HG03103 (cell line): ENCODE results near the gene MAP3K14.
"Not testable (repeated sequence)": the region's sequence is repeated elsewhere in the genome, so short reads cannot be mapped to it uniquely, and the experiment has no call there.

Source experiments
- ATAC-seq: cut with Tn5 transposase; IDR thresholded peaks from one replicate; pipeline ENCODE4 v1.9.1; 2021; ENCODE audit warnings: low read depth; ENCODE audit not compliant: unreplicated experiment

The MAP3K14 gene

DNA sequence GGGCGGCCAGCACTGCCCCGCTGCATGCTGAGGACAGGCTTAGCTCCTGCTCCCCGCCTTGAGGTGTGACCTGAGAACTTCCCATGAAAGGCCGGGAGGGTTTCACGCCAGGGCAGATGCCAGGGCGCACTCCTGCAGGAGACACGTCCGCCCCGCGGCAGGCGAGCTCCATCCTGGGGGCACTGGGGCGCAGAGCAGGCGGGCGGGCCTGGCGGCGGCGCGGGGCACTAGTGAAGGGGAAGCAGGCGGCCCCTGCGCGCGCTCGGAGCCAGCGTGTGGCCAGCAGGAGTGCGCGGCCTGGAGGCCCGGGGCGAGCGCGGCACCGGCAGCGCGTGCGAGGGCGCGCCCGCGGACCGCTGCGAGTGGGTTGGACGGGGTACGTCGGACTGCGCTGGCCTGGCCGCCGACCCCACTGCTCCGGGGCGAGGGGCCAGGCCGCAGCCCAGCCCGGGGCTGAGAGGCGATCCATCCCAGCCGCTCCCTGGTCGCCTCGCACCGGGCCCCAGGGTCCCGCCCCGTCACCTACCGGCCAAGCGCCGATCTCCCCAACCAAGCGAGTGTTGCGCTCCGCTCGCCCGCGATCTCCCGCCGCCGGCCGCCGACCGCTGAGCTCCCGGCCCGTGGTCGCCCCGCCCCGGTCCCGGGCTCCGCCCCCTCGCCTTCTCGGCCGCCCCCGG is at the start of gene MAP3K14:
Gene MAP3K14, minus strand, starts transcription at position 587 of the 677 bp plus-strand sequence. CDS start 26,275 bp downstream, outside the sequence.
- peak; percentile 2 for ATAC-seq

DNA sequence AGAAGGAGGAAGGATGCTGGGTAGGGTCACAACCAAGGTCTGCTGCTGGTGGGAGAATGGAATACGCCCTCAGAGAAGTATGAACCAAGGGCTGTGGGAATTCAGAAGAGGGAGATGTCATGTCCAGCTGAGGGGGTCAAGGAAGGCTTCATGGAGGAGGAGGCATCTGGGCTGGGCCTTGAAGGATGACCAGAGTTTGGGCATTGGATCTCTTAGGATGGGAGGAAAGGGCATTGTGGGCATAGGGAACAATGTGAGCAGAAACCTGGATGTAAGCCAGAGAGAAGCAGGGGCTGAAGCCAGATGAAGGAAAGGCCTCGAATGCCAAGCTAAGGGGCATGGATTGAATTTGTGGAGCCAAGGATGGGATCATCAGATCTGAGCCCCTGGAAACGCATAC is 49.2 kb upstream of the MAP3K14 start:
- ATAC-seq = no peak

DNA sequence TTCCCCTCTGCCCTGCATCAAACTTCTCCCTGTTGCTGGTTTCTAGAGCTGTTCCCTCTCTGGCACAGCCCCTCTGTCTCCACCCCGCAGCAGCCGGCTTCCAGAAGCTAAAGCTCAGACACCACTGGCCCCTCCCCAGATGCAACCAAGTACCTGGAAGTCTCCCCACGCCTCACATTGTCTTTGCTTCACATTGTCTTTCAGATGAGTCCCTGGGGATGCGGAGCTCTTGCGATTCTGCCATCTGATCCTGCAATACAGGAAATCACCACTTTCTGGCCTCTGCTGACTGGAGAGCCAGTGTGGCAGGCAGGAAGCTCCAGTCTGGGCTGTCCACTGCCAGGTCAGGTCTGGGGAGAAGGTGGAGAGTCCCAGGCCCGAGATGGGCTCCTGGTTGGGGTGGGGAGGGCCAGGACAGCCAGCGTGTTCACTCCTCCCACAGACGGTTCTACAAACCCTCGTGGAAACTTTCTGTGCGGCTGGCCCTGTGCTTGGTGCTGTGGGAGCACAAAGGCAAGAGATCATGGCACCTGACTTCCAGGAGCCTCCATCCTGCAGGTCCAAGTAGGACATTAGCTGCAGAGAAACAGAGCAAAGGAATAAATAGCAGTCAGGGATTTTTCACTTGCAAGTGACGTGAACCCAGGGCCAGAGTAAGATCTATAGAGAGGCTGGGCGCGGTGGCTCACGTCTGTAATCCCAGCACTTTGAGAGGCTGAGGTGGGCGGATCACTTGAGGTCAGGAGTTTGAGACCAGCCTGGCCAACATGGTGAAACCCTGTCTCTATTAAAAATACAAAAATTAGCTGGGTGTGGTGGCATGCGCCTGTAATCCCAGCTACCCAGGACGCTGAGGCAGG is 47.9 kb upstream of the MAP3K14 start:
- ATAC-seq = no peak

DNA sequence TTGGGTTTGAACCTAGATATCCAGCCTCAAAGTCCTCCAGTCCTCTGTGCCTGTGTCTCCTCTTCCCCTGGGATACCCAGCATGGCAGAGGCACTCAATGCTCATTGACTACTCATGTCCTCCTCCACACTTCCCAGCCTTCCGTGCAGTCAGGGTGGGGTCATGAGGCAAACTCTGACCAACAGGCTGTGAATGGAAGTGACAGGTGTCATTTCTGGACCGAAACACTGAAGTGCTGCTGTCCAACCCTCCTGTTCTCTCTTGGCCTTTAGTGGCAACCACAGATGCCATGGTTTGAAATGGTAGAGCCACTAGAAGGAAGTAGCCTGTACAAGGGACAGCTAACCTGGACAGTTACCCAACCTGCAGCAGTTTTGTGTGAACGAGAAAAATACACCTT is 46.7 kb upstream of the MAP3K14 start:
- ATAC-seq = no peak

DNA sequence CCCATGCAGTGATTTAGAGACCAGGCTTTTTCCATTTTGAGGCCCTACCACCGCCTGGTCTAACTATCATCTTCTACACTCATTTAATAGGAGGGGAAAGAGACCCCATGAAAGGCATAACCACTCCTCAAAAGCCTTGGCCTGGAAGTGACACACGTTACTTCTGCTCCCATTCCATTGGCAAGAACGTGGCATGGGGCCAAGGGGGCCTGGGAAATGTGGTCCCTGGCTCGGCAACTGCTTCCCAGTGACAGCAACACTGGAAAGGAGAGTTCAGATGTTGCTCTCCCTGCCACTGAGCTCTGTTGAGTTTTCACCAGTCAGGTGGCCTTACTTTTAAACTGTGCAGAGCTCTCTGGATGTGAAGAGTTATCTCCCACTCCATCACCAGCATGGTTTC is 45.2 kb upstream of the MAP3K14 start:
- ATAC-seq = no peak

DNA sequence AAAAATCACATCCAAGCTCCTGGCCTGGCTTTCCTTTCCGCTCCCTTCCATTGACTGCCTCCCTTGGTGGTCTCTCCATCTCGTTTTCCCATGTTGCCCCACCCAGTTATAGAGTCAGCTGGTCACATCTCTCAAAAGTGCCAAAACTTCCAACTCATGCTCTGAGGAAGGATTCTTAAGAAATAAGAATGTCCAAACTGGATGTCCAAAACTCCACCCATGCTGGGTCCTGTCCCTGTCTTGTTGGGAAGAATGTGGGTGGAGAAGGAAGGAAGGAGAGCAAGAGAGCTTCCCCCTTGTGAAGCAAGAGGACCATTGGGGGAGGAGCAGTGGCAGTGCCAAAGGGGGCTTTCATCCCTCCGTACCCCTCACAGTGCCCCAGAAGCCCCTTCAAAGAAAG is 44.6 kb upstream of the MAP3K14 start:
- no peak for ATAC-seq

DNA sequence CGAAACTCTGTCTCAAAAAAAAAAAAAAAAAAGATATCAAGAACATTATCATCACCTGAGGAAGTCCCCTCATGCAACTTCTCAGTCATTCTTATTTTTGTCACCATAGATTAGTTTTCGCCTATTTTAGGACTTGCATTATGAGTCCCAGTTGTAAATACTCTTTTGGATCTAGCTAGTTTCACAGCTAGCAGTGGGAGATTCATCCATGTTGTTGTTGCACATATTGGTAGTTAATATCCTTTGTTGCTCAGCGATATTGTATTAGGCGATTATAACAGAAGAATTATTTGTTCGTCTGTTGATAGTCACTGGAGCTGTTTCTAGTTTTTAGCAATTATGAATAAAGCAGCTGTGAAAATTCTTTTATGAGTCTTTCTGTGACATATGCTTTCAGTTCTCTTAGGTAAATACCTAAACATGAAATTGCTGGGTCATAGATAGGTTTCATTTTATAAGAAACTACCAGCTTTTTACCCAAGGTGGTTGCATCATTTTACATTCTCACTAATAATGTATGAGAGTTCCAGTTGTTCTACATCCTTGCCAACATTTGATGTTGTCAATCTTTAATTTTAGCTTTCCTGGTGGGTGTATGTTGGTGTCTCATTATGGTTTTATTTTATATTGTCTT is 40.7 kb upstream of the MAP3K14 start:
- no peak for ATAC-seq

DNA sequence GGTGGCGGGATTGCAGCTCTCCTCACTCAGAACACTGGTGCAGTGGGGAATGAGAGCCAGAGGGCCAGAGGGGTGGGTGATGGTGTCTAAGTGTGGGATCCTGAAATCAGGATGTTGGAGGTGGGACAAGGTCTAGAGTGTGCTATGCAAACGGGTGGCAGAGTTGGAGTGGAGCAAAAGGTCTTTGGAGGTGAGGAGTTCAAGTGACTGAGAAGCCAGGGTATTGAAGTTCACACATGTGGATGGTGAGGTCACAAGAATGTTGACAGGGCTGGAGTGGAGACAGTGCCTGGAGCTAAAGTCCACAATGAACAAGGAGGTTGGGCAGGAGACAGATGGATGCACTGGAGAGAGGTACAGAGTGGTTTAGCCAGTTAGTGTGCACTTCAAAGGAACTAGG is 38.3 kb upstream of the MAP3K14 start:
- ATAC-seq = no peak

DNA sequence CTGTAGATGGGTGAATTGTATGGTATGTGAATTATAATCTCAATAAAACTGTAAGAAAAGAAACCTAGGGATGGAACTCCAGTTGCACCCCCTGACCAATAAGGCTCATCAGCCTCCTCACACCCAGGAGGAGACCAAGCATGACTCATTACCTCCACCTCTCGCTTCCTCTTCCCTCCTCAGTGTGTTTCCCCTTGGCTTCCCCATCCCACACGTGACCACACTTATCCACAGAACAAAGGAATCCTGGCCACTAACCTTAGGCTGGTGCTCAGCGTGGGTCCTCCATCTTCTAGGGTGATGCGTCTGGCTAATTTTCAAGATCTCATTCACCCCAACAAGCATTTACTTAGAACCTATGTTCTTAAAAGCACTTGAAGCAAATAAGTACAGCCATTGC is 36.2 kb upstream of the MAP3K14 start:
- ATAC-seq = no peak

DNA sequence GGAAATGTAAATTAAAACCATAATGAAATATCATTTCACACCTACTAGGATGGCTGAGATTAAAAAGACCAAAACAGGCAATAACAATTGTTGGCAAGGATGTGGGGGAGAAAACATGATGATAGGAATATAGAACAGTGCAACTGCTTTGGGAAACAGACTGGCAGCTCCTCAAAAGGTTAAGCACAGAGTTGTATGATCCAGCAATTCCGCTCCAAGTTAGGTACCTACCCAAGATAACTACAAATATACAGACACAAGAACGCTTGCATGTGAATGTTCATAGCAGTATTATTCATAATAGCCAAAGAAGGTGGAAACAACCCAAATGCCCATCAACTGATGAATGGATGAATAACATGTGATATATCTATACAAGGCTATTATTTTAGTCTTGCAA is 35.0 kb upstream of the MAP3K14 start:
- no peak for ATAC-seq

DNA sequence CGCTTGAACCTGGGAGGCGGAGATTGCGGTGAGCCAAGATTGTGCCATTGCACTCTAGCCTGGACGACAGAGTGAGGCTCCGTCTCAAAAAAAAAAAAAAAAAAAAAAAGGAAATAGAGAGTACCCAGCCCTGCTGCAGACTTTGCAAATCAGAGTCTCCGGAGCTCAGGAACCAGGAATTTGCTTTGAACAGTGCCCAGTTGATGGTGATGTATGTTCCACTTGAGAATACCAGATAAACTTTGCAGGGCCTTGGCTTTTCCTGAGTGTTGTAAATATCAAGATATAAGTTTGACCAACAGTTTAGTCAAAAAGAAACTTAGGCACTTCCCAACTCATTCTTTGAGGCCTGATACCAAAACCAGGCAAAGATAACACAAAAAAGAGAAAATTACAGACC is 30.6 kb upstream of the MAP3K14 start:
- no peak for ATAC-seq

DNA sequence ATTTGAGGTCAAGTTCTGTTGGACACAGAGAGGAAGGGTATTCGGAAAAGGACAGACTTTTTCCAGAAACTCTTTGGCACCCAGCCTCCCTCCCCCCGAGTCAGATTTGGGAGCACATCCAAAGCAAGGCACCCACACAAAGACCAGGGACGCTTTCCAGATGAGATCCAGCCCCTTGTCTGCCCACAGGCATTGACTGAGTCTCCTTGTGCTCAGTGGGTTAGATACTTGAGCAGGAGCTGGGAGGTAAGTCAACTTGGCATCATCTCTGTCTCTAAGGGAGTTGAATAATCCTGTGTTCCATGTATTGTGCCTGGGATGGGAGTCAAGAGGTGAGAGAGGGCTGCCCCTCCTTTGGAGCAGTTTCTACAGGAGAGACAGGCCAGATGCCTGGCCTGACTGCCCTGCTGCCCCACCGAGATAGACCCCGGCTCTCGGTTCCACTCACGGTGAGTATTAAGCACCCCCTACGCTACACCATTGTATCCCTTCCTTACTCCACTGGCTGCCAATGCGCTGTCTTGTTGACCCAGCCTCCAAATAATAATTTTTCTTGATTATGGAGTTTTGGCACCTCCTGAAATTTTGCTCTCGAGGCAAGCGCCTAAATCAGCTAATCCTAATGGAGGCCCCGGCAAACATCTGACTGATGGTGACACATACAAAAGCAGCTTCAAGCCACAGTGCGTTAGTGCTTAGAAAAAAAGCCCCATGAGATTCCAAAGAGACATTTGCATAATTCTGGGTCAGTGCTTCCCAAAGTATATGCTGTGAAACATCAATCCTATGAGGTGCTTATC is 29.6 kb upstream of the MAP3K14 start:
- ATAC-seq = no peak

DNA sequence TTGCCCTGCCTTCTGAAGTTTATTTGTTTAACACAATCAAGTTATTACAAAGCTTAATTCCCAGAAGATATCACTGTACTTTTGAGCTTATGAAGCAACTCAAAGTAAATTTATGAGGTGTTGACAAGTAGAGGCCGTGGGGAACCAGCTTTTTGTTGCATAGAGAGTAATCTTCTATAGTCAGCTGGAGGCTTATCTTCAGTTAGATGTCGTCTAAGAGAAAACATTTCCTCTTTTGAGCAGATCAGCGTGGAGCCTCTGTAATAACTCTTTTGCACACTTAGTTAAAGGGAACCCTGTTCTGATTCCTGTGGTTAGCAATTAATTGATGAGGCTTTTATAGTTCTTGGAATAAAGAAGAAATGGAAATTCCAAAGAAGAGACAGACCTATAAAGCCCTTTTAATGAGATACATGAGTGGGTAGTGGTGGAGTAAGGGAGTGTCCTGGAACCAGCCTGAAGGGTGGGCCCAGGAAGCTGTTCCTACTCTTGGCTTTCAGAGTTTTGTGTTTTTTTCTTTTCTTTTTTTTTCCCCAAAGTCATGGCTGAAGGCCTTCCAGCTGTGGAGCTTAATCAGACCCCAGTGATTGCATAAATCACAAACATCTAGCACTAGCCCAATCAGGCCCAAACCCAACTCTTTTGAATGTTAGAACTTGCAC is 28.9 kb upstream of the MAP3K14 start:
- ATAC-seq = no peak

DNA sequence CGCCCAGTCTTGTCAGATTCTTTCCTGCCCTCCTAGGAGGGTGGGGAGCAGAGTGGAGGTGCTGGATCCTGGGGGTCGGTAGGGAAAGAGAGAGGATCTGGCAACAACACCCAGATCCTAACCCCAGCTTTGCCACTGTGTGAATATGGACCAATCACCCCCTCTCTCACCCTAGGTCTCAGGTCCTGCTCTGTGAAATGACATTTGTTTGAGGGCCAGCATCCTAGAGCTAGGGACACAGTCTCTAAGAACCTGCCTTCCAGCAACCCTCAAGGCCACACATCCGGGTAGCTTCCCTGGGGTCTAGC is 28.4 kb upstream of the MAP3K14 start:
- ATAC-seq = no peak

DNA sequence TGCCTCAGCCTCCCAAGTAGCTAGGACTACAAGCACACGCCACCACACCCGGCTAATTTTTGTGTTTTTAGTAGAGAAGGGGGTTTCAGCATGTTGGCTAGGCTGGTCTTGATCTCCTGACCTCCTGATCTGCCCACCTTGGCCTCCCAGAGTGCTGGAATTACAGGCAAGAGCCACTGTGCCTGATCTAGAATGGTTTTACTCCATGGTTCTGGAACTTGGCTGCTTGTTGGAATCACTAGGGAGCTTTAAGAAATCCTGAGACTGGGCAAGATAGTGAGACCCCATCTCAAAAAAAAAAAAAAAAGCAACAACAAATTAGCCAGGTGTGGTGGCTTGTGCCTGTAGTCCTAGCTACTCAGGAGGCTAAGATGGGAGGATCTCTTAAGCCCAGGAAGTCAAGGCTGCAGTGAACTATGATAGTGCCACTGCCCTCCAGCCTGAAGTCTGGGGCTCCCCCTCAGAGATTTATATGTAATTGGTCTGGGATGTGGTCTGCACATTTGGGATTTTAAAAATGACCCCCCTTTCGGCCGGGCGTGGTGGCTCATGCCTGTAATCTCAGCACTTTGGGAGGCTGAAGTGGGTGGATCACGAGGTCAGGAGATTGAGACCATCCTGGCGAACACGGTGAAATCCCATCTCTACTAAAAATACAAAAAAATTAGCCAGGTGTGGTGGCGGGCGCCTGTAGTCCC is 27.3 kb upstream of the MAP3K14 start:
- not testable (repeated sequence) for ATAC-seq

DNA sequence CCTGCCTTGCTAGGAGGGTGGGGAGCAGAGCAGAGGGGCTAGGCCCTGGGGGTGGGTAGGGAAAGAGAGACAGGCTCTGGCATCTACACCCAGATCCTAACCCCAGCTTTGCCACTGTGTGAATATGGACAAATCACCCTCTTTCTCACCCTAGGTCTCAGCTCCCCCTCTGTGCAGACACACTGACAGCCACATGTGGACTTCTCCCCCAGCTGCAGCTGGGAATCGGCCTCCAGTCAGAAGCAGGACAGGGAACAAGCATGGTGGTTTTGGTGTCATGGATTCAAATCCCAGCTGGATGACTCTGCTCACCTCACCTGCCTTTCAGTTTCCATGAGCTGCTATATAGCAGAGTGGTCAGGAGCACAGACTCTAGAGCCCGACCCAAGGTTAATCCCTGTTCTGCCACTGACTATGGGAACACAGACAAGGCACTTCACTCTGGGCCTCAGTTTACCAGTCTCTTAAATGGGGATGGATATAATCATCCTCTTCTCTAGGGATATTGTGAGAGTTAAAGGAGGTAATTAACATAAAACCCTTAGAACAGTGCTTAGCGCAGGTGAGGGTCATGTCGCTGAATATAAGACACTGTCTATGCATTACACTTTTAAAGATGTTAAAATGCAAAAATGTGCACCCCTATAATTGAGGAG is 26.2 kb upstream of the MAP3K14 start:
- no peak for ATAC-seq

DNA sequence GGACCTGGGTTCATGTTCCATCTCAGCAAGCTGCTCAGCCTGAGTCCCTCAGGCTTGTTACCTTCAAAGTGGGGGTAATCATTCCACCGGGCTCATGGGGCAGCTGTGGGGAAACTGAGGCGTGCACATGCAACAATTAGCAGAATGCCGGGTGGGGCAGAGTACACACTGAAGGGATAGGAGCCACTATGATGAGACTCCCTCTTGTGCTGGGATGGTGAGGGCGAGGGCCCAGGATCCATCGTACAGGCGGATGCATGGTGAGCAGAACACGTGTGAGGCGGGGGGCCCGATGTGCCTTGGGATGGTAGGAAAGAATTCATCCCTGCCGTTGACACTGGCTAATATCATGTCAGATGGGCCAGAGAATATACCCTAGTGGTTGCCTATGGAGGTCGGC is 25.5 kb upstream of the MAP3K14 start:
- no peak for ATAC-seq

DNA sequence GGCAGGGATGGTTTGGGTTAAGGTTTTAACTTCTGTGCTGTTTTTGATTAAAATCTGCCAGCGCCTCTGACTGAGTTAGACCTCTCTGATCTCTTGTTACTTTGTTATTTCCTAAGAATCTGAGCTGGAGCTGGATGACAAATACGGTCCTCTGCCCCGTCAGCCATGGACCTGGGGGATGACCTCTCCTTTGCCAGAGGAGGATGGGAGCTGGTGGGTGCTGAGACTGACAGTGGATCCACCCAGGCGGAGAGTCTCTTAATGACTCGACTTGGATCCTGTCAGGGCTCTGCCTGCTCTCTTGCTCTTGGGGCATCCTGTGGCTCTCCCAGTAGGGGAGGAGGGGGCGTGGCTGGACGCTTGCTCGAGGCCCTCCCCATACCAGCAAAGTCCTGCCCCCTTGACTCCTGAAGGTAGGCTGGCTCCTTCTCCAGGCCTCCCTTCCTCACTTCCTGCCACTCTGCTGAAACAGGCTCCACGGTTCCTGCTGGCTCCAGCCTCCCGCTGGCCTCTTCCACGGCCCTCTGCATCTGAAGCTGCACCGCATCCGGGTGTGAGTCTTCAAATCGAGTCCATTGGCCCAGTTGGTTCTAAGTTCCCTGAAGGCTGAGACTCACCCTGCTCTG is 24.8 kb upstream of the MAP3K14 start:
- no peak for ATAC-seq
